ENCODE measurements around the gene COA3. TPM values are rescaled to one million over a fixed set of nuclear protein-coding genes. Genes with fewer than 3 reads are reported as not detected.

Gene COA3
- polyA plus RNA-seq, 2 of the 4 experiments (the other 2 are of a cell fraction) = 126 to 131 TPM

DNA sequence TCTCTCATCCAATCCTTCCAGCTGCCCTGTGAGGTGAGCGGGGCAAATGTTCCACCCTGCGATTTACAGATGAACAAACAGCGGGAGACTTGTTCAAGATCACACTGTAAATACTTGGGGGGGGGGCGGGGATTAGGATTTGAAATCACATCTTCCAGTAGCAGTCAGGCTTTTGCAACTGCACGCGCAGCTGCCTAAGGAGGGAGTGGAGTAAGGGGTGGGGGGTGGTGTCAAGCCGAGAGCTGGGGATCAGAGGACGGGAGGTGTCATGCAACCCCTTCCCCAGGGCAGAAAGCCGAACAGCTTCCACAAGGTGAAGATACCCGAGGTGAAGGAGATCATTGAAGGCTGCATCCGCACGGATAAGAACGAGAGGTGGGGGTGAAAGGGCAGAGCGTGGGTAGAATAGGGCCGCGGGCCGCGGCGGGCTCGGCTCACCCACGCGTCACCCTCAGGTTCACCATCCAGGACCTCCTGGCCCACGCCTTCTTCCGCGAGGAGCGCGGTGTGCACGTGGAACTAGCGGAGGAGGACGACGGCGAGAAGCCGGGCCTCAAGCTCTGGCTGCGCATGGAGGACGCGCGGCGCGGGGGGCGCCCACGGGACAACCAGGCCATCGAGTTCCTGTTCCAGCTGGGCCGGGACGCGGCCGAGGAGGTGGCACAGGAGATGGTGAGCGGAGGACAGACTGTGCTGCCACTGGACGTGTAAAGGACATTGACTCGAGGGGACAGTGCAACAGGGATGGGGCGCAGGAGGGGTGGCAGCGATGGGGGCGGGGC lies 13.5 kb downstream of the COA3 start:
- CTCF ChIA-PET = interaction anchor here (0.7 to 3.6 kb wide), 7 partner anchors 11 to 237 kb away, joined by 3 to 14 read pairs (median 5); partner anchors contain the start of genes BECN1, PSMC3IP and VPS25
- H3K4me3 ChIP-seq = no peak overlapping the region
- DNase-seq (ENCODE audit: low read depth in 1 of 2, low spot score in 1 of 2) = no peak
- H3K27ac ChIP-seq = no peak overlapping the region
- H3K9me3 ChIP-seq = no peaks in the 10 kb centered on the region
- no peak for FAIRE-seq
- 82% methylated on average over 52 of the region's 52 CpGs for WGBS (ENCODE audit: missing lambda C conversion rate)
- no peak overlapping the region for H3K4me2 ChIP-seq
- peaks cover 25% of the 10 kb centered on the region for H3K4me1 ChIP-seq
- ATAC-seq = no peak
- no peak for TF ChIP-seq MAX (IDR thresholded peaks at IDR 0.05)
- no peak for TF ChIP-seq SMC3 (IDR thresholded peaks at IDR 0.05)
- TF ChIP-seq MYC (IDR thresholded peaks at IDR 0.05; ENCODE audit: borderline replicate concordance, low read length) = no peak
- TF ChIP-seq ZFP36 (IDR thresholded peaks at IDR 0.05; ENCODE audit: borderline replicate concordance, partially characterized antibody) = no peak
- no peak for TF ChIP-seq POLR2A (IDR thresholded peaks at IDR 0.05; ENCODE audit: low read length)
- TF ChIP-seq EHMT2 (IDR thresholded peaks at IDR 0.05; ENCODE audit: low read depth) = no peak
- TF ChIP-seq KDM5A (IDR thresholded peaks at IDR 0.05) = no peak
- POLR2A ChIA-PET = no interaction called here

DNA sequence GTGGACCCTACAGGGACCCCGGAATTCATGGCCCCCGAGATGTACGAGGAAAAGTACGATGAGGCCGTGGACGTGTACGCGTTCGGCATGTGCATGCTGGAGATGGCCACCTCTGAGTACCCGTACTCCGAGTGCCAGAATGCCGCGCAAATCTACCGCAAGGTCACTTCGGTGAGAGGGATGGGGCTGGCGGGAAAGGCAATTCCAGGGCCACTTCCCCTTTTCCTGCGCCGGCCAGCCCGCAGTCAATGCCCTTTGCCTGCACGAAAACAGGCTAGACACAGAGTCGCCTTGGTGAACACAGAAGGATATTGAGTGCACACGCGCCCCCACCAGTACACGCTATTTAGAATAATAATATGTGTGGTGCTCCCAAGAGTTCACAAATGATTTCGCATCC lies 14.1 kb downstream of the COA3 start:
- H3K27ac ChIP-seq = peak overlapping the region in 1 of 2 experiments; percentile 75; a peak in 2 of 6 replicates
- TF ChIP-seq BHLHE40 (IDR thresholded peaks at IDR 0.05; ENCODE audit: low read depth, low read length) (no peak), NFE2L2 (conservative IDR thresholded peaks at IDR 0.05; ENCODE audit: low read length) (no peak), JUNB (IDR thresholded peaks at IDR 0.05) (no peak), EHMT2 (IDR thresholded peaks at IDR 0.05; ENCODE audit: low read depth) (no peak), ZSCAN20 (CRISPR knock-in tag; IDR thresholded peaks at IDR 0.05) (no peak), CBX2 (IDR thresholded peaks at IDR 0.05; ENCODE audit: borderline replicate concordance, low read depth) (no peak), PHF8 (IDR thresholded peaks at IDR 0.05; ENCODE audit: borderline replicate concordance, low read depth) (no peak), EHF (CRISPR knock-in tag; IDR thresholded peaks at IDR 0.05) (no peak), FOSB (CRISPR knock-in tag; IDR thresholded peaks at IDR 0.05) (no peak), MAFK (IDR thresholded peaks at IDR 0.05; ENCODE audit: partially characterized antibody) (no peak), USF2 (IDR thresholded peaks at IDR 0.05) (no peak), MYC (IDR thresholded peaks at IDR 0.05; ENCODE audit: borderline replicate concordance, low read length) (no peak), JUN (IDR thresholded peaks at IDR 0.05) (no peak), TFCP2L1 (CRISPR knock-in tag; IDR thresholded peaks at IDR 0.05) (no peak), HOXA7 (CRISPR knock-in tag; IDR thresholded peaks at IDR 0.05) (no peak)
- TF ChIP-seq, protein P1, sequence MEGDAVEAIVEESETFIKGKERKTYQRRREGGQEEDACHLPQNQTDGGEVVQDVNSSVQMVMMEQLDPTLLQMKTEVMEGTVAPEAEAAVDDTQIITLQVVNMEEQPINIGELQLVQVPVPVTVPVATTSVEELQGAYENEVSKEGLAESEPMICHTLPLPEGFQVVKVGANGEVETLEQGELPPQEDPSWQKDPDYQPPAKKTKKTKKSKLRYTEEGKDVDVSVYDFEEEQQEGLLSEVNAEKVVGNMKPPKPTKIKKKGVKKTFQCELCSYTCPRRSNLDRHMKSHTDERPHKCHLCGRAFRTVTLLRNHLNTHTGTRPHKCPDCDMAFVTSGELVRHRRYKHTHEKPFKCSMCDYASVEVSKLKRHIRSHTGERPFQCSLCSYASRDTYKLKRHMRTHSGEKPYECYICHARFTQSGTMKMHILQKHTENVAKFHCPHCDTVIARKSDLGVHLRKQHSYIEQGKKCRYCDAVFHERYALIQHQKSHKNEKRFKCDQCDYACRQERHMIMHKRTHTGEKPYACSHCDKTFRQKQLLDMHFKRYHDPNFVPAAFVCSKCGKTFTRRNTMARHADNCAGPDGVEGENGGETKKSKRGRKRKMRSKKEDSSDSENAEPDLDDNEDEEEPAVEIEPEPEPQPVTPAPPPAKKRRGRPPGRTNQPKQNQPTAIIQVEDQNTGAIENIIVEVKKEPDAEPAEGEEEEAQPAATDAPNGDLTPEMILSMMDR (IDR thresholded peaks at IDR 0.05) = no peak
- POLR2A ChIA-PET = no interaction called here
- H3K4me2 ChIP-seq = no peak overlapping the region
- peaks cover 30% of the 10 kb centered on the region for H3K4me1 ChIP-seq
- no peaks in the 10 kb centered on the region for H3K9me3 ChIP-seq
- FAIRE-seq (no peak), DNase-seq (ENCODE audit: low read depth in 1 of 2, low spot score in 1 of 2) (no peak), ATAC-seq (no peak)
- H3K4me3 ChIP-seq = no peak overlapping the region
- 94% methylated on average over 25 of the region's 25 CpGs for WGBS (ENCODE audit: missing lambda C conversion rate)
- CTCF ChIA-PET = interaction anchor here (1.3 to 3.6 kb wide), 3 partner anchors 10 to 36 kb away, joined by 3 to 14 read pairs (median 4); no protein-coding TSS in a partner anchor

GRCh38 chr17:42783791-42784138 lies 14.7 kb downstream of the COA3 start:
- Histone ChIP-seq H3K4me3 (no peak overlapping the region), H3K27ac (peak overlapping the region; percentile 63 to 75)
- WGBS (ENCODE audit: missing lambda C conversion rate) = 79% methylated on average over 21 of the region's 22 CpGs
- TF ChIP-seq, protein P1 (IDR thresholded peaks at IDR 0.05) = no peak
- TF ChIP-seq EHMT2 (IDR thresholded peaks at IDR 0.05; ENCODE audit: low read depth) = no peak
- TF ChIP-seq E2F6 (IDR thresholded peaks at IDR 0.05; ENCODE audit: borderline replicate concordance, low read depth) = no peak
- no peak for TF ChIP-seq ESRRA (IDR thresholded peaks at IDR 0.05; ENCODE audit: borderline replicate concordance, low read length)
- TF ChIP-seq, protein P2, sequence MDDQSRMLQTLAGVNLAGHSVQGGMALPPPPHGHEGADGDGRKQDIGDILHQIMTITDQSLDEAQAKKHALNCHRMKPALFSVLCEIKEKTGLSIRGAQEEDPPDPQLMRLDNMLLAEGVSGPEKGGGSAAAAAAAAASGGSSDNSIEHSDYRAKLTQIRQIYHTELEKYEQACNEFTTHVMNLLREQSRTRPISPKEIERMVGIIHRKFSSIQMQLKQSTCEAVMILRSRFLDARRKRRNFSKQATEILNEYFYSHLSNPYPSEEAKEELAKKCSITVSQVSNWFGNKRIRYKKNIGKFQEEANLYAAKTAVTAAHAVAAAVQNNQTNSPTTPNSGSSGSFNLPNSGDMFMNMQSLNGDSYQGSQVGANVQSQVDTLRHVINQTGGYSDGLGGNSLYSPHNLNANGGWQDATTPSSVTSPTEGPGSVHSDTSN (IDR thresholded peaks at IDR 0.05) = no peak
- no peak for TF ChIP-seq MAZ (IDR thresholded peaks at IDR 0.05; ENCODE audit: borderline replicate concordance, low read depth, low read length)
- no peak for TF ChIP-seq ZFP36 (IDR thresholded peaks at IDR 0.05; ENCODE audit: borderline replicate concordance, partially characterized antibody)
- no peak for TF ChIP-seq BHLHE40 (IDR thresholded peaks at IDR 0.05; ENCODE audit: low read depth, low read length)
- TF ChIP-seq MYC (IDR thresholded peaks at IDR 0.05; ENCODE audit: borderline replicate concordance, low read length) = no peak
- TF ChIP-seq NPAS2 (CRISPR knock-in tag; IDR thresholded peaks at IDR 0.05; ENCODE audit: borderline replicate concordance) = no peak

More at GRCh38 chr17:42783791-42784138, 14.7 kb downstream of the COA3 start:
- Histone ChIP-seq H3K4me2 (peak overlapping the region; percentile 65), H3K4me1 (peaks cover 30% of the 10 kb centered on the region), H3K9me3 (no peaks in the 10 kb centered on the region)
- ATAC-seq (no peak), DNase-seq (ENCODE audit: low read depth in 1 of 2, low spot score in 1 of 2) (no peak), FAIRE-seq (no peak)
- CTCF ChIA-PET = interaction anchor here (0.9 to 1.5 kb wide), 3 partner anchors 9 to 37 kb away, joined by 3 to 4 read pairs (median 3); no protein-coding TSS in a partner anchor
- POLR2A ChIA-PET = interaction anchor here (1.3 to 1.4 kb wide), 3 partner anchors 10 to 40 kb away, joined by 4 to 12 read pairs (median 6); partner anchors contain the start of genes BECN1 and VPS25
